NCI-H1436 (cell line): Measurements from ENCODE around the gene PCNX2.

Experiments used
- DNase-seq: peaks from one replicate; lab custom pipeline; 2025; lab: John Stamatoyannopoulos, UW

Gene PCNX2

GRCh38 chr1:232984577-232985425, 310.7 kb downstream of the PCNX2 start:
- DNase-seq: no peak

GRCh38 chr1:232983817-232984567, 311.5 kb downstream of the PCNX2 start:
- DNase-seq: no peak

DNA sequence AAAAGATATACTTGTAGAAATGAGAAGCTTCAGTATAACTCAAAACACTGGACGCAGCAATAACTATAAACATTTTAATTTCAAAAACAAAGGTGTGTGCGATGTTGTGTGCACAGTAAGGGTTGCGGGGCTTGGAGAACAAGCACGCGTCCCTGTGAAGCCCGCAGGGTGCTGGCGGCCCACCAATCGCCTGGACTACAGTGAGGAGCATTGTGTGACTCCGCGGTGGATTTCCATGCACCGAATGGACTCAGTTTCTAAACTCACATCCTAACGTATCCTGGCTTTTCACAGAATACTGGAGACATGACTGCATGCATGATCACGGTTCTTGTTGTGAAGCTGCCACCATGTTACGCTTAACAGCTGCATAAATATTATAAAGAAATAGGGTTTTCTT, 312.1 kb downstream of the PCNX2 start:
- DNase-seq: no peak

GRCh38 chr1:232982238-232982944, 313.1 kb downstream of the PCNX2 start:
- no peak for DNase-seq

- DNase-seq: no peak
Observed at GRCh38 chr1:232980986-232981560, 314.5 kb downstream of the PCNX2 start.

DNA sequence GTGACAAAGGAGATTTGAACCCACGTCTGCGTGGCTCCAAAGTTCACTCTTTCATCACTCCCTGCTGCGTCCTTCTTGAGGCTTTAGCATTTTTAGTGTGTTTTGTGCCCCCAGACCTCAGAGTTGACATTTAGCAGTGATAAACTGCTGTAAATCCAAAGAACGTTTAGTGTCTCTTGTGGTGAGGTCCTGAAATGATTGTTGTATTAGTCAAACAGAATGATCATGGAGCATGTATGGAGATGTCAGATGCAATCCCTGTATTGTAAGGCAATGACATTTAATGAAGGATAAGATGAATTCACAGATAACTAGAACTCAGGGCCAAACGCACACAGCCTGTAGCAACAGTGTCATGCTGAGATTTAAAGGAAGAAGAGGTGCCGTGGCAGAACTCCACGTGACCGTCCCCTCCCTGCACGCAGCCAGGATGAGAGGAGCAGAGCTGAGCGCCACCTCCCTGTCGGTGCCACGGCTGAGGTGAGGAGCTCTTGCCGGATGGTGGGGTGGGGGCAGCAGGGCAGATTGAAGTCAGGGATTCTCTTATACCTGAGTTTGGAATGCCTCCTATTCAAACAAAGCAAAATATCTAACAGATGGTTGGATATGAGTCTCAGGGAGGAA, 315.1 kb downstream of the PCNX2 start:
- no peak for DNase-seq

DNA sequence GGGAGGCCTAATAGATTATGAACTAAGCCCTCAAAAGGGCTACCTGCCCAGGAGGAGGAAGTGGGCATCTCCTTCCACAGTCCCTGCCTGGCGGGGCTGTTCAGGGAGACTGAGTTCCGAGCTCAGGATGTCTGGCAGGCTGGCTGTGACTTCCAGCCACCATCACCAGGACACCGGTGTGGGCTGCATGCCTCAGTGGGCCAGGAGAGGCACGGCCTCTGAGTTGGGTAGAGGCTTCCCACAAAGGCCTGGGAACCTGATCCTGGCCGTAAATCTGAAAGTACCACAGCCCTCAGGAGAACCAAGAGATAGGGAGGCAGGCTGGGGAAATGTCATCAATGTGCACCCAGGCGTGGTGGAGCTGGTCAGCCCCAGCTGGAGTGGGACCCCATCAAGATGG, 316.0 kb downstream of the PCNX2 start:
- DNase-seq: no peak

DNA sequence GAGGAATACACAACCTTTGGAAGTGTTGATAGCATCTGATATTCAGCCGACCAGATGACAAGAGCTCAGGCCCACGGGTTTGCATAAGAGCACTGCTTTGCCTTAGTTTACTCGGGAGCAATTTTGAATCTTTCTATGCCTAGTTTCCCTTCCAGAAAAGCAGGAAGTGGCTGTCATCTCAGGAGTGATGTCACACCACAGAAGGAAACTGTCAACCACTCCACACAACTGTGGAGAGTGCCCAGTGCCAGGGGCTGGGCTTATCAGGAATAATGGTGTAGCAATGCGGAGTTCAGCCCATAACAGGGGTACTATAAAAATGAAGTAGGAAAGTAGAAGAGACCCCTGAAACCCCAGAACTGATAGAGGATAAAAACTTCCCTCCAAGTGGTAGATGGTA, 316.7 kb downstream of the PCNX2 start:
- DNase-seq: no peak

GRCh38 chr1:232978091-232978634, 317.4 kb downstream of the PCNX2 start:
- DNase-seq: no peak

- no peak for DNase-seq
Observed at GRCh38 chr1:232974971-232975370, 320.6 kb downstream of the PCNX2 start.

DNA sequence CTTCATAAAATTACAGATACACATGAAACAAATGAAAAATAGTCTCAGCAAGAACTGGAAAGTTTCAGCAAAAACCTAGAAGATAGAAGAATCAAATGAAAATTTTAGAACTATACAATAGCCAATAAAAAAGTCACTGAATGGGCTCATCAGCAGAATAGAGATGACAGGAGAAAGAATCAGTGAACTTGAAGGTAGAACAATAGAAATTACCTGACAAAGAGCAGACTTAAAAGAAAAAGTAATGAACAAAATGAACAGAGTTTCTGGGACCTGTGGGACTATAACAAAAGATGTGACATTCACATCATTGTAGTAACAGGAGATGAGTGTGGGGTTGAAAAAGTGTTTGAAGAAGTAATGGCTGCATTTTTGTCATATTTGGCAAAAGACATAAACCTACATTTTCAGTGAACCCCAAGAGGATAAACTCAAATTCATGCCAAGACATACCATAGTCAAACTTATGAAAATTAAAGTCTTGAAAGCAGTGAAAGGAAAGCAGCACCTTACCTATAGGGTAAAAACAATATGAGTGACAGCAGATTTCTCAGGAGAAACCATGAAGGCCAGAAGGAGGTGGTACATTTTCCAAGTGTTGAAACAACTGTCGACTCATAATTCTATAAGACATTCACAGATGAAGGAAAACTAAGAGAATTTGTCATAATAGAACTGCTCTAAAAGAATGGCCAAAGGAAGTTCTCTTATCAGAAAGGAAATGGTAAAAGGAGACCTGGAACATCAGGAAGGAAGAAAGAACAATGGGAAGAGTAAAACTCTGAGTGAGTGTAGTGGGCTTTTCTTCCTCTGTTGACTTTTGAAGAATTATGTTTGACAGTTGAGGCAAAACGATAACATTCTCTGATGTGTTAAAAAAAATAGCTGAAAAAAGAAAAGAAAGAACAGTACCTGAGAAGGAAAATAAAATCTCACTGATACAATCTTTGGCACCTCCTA, 321.6 kb downstream of the PCNX2 start:
- DNase-seq: no peak

DNA sequence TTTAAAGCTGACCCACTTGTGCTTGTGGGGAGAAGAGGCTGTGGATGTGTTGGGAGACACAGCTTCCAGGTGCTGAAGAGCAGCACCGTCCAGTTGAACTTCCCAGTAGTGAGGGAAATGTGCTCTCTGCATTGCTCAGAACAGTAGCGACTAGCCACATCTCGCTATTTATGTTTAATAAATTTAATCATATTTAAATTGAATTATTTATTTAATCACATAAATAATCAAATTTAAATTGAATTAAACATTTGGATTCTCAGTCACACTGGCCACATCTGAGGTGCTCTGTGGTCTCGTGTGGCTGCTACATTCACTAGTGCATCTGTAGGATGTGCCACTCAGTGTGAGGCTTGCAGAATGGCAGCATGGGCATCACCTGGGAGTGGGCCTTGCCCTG, 325.0 kb downstream of the PCNX2 start:
- DNase-seq: no peak

- DNase-seq: no peak
Observed at GRCh38 chr1:232969799-232970198, 325.7 kb downstream of the PCNX2 start.

GRCh38 chr1:232968965-232969364, 326.6 kb downstream of the PCNX2 start:
- no peak for DNase-seq

DNA sequence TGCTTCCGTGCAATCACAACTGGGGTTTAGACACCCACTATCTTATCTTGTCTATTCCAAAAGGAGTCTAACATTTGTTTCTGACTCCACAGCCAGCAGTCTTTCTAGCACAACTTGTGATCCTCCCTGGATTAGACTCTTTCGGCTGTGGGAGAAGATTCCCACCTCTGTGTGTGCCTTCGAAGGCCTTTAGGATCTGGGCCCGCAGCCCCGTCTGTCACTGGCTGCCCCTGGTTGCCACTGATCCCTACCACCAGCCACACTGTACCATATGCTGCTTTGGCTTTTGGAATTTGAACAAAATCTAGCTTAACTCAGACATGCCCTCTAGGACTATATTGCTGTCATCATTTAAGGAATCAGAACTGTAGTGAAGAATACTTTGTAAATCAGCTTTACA, 327.1 kb downstream of the PCNX2 start:
- DNase-seq: no peak

- DNase-seq: no peak
Observed at GRCh38 chr1:232966663-232967062, 328.9 kb downstream of the PCNX2 start.

DNA sequence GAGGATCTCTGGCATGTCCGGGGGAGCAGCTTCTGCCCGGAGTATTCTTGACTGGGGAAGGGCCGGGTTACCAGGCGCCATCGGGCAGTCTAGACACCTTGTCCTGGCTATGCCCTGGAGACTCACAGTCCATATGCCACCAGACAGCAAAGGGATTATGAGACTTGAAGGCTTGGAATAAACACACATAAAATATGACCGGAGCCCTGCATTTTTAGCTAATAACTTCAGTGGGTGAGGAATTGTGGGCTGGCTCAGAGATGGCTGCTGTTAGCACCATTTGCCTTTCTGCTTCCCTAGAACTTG, 329.7 kb downstream of the PCNX2 start:
- DNase-seq: no peak

DNA sequence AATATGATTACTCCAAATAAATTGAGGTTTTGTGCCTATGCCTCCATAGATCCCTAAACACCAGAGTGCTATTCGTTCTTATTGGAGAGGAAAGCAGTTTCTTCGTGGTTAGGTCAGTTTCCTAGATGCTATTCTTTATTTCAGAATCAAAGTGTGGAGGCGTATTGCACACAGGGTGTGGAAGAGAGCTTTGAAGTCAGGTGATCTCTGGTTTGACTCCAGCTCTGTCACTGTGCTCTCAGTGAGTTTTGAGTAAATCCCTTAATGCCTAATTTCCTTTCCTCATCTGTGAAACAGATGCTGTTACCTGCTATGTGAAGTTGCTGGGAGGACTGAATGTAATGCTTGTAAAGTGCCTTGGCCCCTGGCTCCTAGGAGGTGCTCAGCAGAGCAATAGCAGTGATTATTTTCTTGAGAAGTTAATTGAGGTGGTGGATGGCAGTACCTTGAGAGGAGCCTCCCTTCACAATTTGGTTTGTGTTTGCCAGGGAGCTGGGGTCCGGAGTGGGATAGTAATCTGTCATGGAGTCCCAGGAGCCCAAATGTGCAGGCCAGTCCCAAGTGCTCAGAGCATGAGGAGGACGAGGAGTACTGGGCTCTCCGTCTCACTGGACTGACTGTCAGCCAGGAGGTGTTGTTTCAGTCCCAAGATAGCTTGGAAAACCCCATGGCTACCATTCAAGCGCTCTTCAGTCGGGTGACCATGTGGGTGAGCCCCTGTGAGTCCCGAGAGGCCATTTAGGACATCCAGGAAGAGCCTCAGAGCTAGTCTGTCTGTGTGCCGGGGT, 330.2 kb downstream of the PCNX2 start:
- DNase-seq: no peak

GRCh38 chr1:232964601-232965000, 330.9 kb downstream of the PCNX2 start:
- DNase-seq: no peak
